ENCODE data around the gene GABRG3.

DNA sequence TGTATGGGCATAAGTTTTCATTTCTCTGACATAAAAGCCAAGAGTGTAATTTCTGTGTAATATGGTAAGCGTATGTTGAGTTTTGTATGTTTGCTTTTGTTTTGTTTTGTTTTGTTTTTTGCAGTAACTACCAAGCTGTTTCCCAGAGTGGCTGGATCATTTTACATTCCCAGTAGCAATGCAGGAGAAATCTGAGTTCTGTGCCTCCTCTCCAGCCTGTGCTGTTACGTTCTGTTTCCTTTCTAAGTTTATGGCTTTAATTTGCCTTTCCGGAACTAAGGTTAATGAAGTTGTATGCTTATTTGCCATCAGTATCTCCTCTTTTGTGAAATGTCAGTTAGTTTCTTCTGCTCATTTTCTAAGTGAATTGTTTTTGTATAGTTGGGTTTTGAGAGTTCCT is 307.8 kb downstream of the GABRG3 start:
- TF ChIP-seq SUZ12 (IDR thresholded peaks at IDR 0.05; ENCODE audit: extremely low read depth, insufficient read depth, insufficient read length) (no peak), YY1 (IDR thresholded peaks at IDR 0.05; ENCODE audit: insufficient read depth, insufficient read length) (no peak)
